GM10266 (cell line): ENCODE measurements around the gene LIX1.
"Not testable (repeated sequence)": the region's sequence is repeated elsewhere in the genome, so short reads cannot be mapped to it uniquely, and the experiment has no call there.

Experiments used
- DNase-seq: peaks from one replicate; pipeline ENCODE4 v3.0.0; 2012; ENCODE audit errors: extremely low spot score
- TF ChIP-seq, protein P1 (sequence below): IDR thresholded peaks from 2 replicates; pipeline ENCODE4 v1.5.1; 2012; ENCODE audit warnings: mild to moderate bottlenecking, low read depth; ENCODE audit not compliant: control insufficient read depth, insufficient read depth; ENCODE audit errors: missing control alignments

The LIX1 gene

DNA sequence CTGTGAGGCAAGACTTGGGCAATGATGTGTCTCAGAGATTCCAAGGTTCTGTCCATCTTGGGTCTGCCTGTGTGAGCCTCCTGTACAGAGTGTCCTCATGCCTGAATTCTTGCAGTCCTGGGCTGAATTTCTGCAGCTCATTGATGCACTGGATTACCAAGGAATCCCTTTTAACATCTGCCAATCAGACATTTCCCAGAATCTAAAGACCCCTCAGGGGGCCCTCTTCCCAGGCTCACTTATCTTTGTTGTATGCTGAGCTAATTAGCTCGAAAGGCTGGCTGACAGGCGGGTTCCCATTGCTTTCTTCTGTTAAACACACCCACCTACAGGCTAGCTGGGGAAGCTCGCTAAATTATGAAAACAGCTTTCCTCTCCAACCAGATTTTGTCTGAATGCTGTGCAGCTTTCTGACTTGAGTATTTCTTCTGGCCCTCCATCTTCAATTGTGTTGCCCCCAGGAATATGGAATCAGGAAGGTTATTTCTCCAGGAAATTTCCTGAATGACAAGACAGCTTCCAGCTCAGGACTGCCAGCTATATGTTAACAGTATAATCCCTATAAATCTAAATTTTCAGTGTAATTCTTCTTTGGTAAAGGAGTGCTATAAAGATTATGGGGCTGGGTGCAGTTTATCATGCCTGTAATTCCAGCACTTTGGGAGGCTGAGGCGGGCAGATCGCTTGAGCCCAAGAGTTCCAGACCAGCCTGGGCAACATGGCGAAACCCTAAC, at the start of gene LIX1:
LIX1 (minus strand) TSS at position 91 of the 734 bp plus-strand sequence; CDS start at position 56, 35 bp downstream.
- TF ChIP-seq, protein P1, sequence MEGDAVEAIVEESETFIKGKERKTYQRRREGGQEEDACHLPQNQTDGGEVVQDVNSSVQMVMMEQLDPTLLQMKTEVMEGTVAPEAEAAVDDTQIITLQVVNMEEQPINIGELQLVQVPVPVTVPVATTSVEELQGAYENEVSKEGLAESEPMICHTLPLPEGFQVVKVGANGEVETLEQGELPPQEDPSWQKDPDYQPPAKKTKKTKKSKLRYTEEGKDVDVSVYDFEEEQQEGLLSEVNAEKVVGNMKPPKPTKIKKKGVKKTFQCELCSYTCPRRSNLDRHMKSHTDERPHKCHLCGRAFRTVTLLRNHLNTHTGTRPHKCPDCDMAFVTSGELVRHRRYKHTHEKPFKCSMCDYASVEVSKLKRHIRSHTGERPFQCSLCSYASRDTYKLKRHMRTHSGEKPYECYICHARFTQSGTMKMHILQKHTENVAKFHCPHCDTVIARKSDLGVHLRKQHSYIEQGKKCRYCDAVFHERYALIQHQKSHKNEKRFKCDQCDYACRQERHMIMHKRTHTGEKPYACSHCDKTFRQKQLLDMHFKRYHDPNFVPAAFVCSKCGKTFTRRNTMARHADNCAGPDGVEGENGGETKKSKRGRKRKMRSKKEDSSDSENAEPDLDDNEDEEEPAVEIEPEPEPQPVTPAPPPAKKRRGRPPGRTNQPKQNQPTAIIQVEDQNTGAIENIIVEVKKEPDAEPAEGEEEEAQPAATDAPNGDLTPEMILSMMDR = peak; percentile 68
- DNase-seq = peak; percentile 51

DNA sequence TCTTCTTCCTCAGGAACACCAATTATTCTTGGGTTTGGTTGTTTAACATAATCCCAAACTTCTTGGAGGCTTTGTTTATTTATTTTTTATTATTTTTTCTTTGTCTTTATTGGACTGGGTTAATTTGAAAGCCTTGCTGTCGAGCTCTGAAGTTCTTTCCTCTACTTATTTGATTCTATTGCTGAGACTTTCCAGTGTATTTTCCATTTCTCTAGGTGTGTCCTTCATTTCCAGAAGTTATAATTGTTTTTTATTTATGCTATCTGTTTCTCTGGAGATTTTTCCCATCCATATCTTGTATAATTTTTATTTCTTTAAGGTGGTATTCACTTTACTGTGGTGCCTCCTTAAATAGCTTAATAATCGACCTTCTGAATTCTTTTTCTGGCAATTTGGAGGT, 49.5 kb upstream of the LIX1 start:
- TF ChIP-seq, protein P1 = no peak
- no peak for DNase-seq

DNA sequence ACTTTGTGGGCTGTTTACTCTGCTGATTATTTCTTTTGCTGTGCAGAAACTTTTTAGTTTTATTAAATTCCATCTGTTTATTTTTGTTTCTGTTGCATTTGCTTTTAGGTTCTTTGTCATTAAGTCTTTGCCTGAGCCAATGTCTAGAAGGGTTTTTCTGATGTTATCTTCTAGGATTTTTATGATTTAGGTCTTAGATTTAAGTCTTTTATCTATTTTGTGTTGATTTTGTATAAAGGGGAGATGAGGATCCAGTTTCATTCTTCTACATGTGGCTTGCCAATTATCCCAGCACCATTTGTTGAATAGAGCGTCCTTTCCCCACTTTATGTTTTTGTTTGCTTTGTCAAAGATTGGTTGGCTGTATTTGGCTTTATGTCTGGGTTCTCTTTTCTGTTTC, 47.1 kb upstream of the LIX1 start:
- DNase-seq = not testable (repeated sequence)

DNA sequence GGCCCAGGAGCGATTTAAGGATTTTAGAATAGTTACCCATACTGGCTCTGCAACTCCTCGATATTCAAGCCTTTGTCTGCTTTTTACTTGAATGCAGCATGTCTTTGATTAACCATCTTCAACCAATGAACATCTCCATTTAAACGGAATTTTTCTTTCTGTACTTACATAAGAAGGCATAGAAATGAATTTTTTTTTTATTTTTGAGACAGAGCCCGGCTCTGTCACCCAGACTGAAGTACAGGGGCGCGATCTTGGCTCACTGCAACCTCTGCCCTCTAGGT, 41.5 kb upstream of the LIX1 start:
- DNase-seq = no peak
- TF ChIP-seq, protein P1 = no peak

DNA sequence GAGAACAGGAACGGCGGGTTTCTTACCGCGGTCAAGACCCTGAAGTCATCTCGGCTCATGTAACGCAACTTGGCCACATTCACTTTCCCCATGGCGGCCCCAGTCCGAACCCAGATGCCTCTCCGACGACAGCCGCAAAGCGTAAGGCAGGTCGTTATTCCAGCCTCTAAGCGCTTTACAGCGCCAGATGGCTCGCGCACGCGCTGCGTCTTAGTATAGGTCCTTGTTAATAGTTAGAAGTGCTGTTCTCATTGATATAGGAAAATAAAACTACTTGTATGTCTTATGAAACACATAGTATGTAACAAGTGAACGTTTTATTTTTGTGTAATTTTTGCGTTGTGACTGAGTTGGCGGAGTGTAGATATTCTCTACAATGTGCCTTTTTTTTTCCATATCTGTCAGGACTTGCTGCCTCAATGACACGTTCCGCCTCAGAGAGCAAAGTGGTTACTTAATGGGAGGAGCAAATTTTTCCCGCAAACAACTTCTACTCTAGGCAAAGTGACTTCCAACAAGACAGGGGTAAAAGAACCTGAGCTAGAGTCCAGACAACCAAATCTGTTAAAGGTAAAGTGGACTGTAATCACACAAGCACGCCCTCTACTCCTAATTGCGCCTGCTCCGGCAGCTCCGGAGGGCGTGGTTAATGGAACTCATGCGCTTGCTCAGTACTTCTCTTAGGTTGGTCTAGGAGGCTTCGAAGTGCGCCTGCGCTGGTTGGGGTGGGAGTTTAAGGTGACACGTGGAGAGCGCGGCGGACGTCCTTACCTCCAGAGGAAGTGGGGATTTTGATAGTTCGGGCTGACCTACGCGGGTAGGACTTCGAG, 40.9 kb upstream of the LIX1 start, which contains the start of gene RIOK2:
RIOK2 (minus strand) TSS at position 148 of the 830 bp plus-strand sequence; CDS start at position 92, 56 bp downstream.
- peak; percentile 81 for DNase-seq
- TF ChIP-seq, protein P1 = no peak

DNA sequence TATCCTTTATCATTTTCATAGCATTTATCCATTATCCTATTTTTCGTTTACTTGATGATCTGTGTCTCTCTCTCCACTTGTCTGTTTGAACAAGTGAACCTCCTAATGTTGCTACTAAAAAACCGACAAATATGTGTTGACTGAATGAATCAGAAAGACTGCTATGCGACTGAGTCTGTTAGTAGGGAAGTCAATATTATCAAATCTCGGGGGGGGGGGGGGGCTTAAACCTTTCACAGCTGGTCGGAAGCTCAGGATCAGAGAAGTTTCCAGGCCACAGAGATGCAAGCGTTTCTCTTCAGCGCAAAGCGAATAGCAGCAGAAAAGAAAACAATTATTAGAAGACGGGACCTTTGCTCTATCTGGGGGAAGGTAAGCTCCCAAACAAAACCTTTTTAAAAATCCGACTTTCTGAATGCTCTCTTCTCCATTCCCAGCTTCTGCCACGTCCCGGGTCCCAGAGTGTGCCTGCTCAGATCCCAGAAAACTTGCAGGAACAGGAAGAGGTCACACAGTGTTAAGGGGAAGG, 40.2 kb upstream of the LIX1 start:
- no peak for DNase-seq
- TF ChIP-seq, protein P1 = no peak

DNA sequence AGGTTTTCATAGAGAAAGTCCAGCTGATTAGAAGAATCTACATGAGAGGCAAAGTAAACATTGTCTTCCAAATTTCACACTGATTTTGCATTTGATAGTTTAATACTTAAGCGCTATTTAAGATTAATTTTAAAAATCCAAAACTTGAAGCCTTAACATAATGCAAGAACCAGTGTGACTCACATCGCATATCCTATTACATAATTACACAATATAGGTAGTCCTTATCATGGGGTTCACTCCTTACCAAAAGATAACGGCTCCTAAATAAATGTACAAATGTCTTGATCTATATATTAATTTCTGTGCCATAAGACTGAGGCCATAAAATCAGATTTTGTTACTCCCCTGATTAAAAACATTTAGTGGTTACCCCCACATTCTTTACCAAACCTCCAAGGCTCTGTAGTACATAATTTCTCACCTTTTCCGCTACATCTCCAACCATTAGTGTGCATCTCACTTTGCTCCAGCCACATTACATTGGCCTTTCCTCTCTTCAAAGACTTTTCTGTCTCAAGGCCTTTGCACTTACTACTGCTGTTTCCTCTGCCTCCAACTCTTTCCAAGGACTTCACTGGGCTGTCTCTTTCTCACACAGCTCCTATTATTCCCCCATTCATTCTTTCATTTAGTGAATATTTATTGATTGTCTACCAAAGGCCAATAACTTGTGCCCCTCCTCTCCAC, 39.6 kb upstream of the LIX1 start:
- DNase-seq = no peak
- TF ChIP-seq, protein P1 = no peak

DNA sequence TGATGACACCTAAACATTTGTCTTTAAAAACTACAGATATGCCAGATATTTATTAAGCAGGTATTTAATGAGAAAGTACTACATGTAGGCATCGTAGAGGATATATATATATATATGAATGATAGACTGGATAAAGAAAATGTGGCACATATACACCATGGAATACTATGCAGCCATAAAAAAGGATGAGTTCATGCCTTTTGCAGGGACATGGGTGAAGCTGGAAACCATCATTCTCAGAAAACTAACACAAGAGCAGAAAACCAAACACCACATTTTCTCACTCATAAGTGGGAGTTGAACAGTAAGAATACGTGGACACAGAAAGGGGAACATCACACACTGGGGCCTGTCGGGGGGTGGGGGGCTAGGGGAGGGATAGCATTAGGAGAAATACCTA, 37.0 kb upstream of the LIX1 start:
- not testable (repeated sequence) for DNase-seq
